HCT116 (cell line): ENCODE measurements around the gene GTPBP1.

ENCODE experiments used
- CTCF ChIP-seq, 3 experiments: fragments of 200-600 bp in 1 of 3; sonication (generic) in 1 of 3; IDR thresholded peaks in 2 of 3; conservative IDR thresholded peaks in 1 of 3; 2 replicates each; pipeline ENCODE4 v1.5.1; 2012 to 2017; ENCODE audit warnings: low read depth in 2 of 3, low read length in 2 of 3, antibody characterized with exemption in 1 of 3, borderline replicate concordance in 1 of 3, control low read depth in 1 of 3, mild to moderate bottlenecking in 1 of 3, mixed read lengths in 1 of 3, mixed run types in 1 of 3, moderate library complexity in 1 of 3; ENCODE audit not compliant: insufficient read depth in 1 of 3
- EGR1 ChIP-seq: IDR thresholded peaks from 2 replicates; pipeline ENCODE4 v1.6.1; 2012; ENCODE audit warnings: low read depth
- JUND ChIP-seq: IDR thresholded peaks from 2 replicates; pipeline ENCODE4 v1.6.1; 2012

- TF ChIP-seq EGR1 (no peak), CTCF (IDR thresholded peaks at IDR 0.05 in 2 of 3, conservative IDR thresholded peaks at IDR 0.05 in 1 of 3; ENCODE audit: borderline replicate concordance in 1 of 3, insufficient read depth in 1 of 3, low read depth in 2 of 3, low read length in 2 of 3) (peak; percentile 55 to 92 (median 86); a peak in 5 of 6 replicates), JUND (no peak)
Observed at GRCh38 chr22:38733329-38733723, 27.6 kb downstream of the GTPBP1 start.
